H1 (cell line): ENCODE data around the gene TMPRSS9.

ENCODE experiments used
- RBBP5 ChIP-seq: IDR thresholded peaks from 2 replicates; pipeline ENCODE4 v1.7.1; 2012; ENCODE audit warnings: low read depth, mild to moderate bottlenecking, inconsistent platforms, low read length, moderate library complexity, borderline replicate concordance
- TF ChIP-seq, protein P1 (sequence below), 3 experiments: IDR thresholded peaks; 1 replicate in 2 of 3; 2 replicates in 1 of 3; pipeline versions ENCODE4 v1.5.1 to v1.6.1; 2011; ENCODE audit warnings: low read length in 3 of 3, mild to moderate bottlenecking in 3 of 3, inconsistent platforms in 2 of 3, low read depth in 1 of 3, moderate library complexity in 1 of 3; ENCODE audit not compliant: insufficient read depth in 1 of 3; ENCODE audit errors: control extremely low read depth in 1 of 3

DNA sequence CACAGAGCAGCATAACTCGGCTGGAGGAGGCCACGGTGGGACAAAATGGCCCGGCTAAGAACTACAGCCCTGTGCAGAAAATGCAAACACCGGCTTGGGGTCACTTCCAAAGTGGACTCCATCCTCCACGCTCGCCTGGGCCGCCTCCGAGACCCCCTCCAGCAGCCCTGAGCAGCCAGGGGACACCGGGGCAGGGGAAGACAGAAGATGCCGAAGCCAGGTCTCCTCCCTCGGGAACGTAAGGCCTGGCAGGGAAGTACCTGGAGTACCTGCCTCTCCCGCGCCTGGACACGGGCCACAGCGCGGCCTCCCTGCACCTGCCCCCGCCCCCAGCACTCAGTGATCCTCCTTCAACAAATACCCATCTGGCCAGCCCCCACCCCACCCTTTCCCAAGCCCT is 91.7 kb downstream of the TMPRSS9 start:
- TF ChIP-seq, protein P1, sequence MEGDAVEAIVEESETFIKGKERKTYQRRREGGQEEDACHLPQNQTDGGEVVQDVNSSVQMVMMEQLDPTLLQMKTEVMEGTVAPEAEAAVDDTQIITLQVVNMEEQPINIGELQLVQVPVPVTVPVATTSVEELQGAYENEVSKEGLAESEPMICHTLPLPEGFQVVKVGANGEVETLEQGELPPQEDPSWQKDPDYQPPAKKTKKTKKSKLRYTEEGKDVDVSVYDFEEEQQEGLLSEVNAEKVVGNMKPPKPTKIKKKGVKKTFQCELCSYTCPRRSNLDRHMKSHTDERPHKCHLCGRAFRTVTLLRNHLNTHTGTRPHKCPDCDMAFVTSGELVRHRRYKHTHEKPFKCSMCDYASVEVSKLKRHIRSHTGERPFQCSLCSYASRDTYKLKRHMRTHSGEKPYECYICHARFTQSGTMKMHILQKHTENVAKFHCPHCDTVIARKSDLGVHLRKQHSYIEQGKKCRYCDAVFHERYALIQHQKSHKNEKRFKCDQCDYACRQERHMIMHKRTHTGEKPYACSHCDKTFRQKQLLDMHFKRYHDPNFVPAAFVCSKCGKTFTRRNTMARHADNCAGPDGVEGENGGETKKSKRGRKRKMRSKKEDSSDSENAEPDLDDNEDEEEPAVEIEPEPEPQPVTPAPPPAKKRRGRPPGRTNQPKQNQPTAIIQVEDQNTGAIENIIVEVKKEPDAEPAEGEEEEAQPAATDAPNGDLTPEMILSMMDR (IDR thresholded peaks at IDR 0.05; ENCODE audit: control extremely low read depth in 1 of 3, insufficient read depth in 1 of 3, low read depth in 1 of 3, low read length in 3 of 3): no peak
- no peak for TF ChIP-seq RBBP5
